Right lobe of liver (tissue), 4 donors: ENCODE results near the gene RNF214.

ENCODE experiments used
- CTCF ChIP-seq, 4 donors: fragments of 200-600 bp in 3 of 4; fragments of 450-650 bp in 1 of 4; IDR thresholded peaks; one replicate each; pipeline versions ENCODE4 v1.5.1 to v1.8.0; 2016 to 2022; ENCODE audit warnings: antibody characterized with exemption in 4 of 4, mild to moderate bottlenecking in 2 of 4
- POLR2A ChIP-seq: fragments of 450-650 bp; IDR thresholded peaks from one replicate; pipeline ENCODE4 v1.6.1; 2017; ENCODE audit warnings: antibody characterized with exemption, mild to moderate bottlenecking
- donor health status: DM: no; HTN: no; CAD: no.
- donor health status: DM: no; HTN: no; CAD: no.
- donor health status: DM: no; HTN: yes; CAD: no.

- TF ChIP-seq CTCF (IDR thresholded peaks at IDR 0.05) = no peak
- no peak for TF ChIP-seq POLR2A
Observed at GRCh38 chr11:117218133-117218915, 14.1 kb upstream of the RNF214 start.
